HG03280 (cell line): Measurements from ENCODE around the gene ELOA.
"Not testable (repeated sequence)": the region's sequence is repeated elsewhere in the genome, so short reads cannot be mapped to it uniquely, and the experiment has no call there.

ENCODE experiments used
- ATAC-seq: cut with Tn5 transposase; IDR thresholded peaks from one replicate; pipeline ENCODE4 v1.9.1; 2021; ENCODE audit warnings: mild to moderate bottlenecking, moderate library complexity; ENCODE audit not compliant: unreplicated experiment

Gene ELOA

GRCh38 chr1:23733281-23733680 is 10.0 kb upstream of the ELOA start:
- not testable (repeated sequence) for ATAC-seq

DNA sequence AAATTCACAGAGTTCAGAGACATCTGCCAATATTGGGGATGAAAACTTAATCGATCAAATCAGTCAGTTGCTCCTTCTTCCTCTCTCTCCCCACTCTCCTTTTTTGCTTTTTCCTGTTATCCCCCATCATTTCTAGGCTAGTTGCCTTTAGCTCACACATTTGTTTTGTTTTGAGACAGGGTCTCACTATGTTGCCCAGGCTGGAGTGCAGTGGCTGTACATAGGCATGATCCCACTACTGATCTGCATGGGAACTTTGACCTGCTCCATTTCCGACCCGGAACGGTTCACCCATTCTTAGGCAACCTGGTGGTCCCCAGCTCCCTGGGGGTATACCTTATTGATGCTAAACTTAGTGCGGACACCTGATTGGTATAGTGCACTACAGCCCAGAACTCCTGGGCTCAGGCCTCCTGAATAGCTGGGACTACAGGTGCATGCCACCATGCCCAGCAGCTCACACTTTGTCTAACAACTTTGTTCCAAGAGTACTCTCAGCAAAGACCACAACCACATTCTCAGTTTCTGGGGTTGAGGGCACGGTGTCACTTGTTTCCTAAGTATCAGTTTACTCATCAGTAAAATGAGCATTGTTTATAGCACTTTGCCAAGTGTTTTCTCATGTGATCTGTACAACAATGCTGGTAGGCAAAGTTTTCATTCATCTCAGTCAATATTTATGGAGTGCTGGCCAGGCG is 6.7 kb upstream of the ELOA start:
- ATAC-seq: no peak

GRCh38 chr1:23741609-23742008 is 1.7 kb upstream of the ELOA start:
- ATAC-seq: no peak

DNA sequence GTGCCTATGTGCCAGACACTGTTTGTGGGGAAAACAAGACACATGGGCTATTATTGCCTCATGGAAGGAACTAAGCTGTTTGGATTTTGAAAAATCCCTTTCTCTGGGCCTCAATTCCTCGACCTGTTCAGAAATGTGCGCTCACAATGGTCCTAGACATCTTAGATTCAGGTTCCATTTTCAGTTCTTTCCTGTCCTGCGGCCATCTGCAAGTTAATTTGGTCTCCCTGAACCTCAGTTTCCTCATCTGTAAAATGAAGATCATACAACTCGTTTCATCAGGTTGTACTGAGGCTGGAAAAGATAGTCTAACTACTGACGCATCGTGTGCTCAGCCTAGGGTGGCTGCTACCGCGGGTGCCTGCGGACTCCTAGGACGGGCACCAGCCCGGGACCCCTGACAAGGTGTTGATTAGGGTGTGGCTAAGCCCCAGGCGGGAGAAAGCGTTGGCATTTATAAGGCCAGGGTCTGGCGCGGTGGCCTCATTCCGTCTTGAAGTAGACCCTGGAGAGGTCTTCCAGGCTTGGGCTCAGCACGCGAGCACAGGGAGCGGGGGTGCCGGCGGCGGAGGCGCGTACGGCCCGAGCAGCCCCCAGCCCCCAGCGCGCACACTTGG is 493 bp upstream of the ELOA start:
- peak; percentile 24 for ATAC-seq

- ATAC-seq: no peak
These were observed 2.2 kb downstream of the ELOA start for GRCh38 chr1:23745515-23745914.

- no peak for ATAC-seq
These were observed 4.7 kb downstream of the ELOA start for GRCh38 chr1:23748016-23748415.

DNA sequence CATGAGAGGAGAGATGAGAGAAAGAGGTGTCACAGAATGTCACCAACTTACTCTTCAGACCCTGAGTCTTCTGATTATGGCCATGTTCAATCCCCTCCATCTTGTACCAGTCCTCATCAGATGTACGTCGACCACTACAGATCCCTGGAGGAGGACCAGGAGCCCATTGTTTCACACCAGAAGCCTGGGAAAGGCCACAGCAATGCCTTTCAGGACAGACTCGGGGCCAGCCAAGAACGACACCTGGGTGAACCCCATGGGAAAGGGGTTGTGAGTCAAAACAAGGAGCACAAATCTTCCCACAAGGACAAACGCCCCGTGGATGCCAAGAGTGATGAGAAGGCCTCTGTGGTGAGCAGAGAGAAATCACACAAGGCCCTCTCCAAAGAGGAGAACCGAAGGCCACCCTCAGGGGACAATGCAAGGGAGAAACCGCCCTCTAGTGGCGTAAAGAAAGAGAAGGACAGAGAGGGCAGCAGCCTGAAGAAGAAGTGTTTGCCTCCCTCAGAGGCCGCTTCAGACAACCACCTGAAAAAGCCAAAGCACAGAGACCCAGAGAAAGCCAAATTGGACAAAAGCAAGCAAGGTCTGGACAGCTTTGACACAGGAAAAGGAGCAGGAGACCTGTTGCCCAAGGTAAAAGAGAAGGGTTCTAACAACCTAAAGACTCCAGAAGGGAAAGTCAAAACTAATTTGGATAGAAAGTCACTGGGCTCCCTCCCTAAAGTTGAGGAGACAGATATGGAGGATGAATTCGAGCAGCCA is 8.0 kb downstream of the ELOA start:
- ATAC-seq: no peak

GRCh38 chr1:23751815-23752200 is 8.5 kb downstream of the ELOA start:
- no peak for ATAC-seq

GRCh38 chr1:23752909-23753308 is 9.6 kb downstream of the ELOA start:
- no peak for ATAC-seq

DNA sequence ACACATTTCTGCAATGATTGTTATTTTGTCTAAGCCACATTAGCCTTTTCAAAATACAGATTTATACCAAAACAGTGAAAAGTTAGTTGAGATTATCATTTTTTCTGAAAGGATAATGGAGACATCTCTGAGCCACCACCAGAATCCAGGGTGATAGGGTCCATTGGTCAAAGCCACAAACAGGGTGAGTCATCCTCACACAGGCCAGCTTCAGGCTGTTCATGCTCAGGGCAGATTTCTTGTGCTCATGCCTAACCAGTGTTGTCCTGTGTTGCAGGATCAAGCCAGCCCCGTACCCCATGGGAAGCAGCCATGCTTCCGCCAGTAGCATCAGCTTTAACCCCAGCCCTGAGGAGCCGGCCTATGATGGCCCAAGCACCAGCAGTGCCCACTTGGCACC is 13.4 kb downstream of the ELOA start:
- ATAC-seq: no peak

DNA sequence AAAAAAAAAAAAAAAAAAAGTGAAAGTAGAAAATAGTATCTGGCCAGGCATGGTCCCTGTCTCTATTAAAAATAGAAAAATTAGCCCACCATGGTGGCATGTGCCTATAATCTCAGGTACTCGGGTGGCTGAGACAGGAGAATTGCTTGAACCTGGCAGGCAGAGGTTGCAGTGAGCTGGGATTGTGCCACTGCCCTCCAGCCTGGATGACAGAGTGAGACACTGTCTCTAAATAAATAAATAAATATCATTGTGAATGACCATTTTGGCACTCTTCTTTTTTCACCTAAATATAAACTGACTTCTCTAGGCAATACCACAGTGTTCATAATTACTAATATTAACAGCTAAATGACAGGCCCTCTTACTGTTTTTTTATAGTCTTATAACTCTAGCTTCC is 14.5 kb downstream of the ELOA start:
- ATAC-seq: no peak

GRCh38 chr1:23759277-23759676 is 16.0 kb downstream of the ELOA start:
- ATAC-seq: no peak

- ATAC-seq: no peak
These were observed 19.8 kb downstream of the ELOA start for GRCh38 chr1:23763041-23763577.

GRCh38 chr1:23768733-23769132 is 25.5 kb downstream of the ELOA start:
- ATAC-seq: no peak

DNA sequence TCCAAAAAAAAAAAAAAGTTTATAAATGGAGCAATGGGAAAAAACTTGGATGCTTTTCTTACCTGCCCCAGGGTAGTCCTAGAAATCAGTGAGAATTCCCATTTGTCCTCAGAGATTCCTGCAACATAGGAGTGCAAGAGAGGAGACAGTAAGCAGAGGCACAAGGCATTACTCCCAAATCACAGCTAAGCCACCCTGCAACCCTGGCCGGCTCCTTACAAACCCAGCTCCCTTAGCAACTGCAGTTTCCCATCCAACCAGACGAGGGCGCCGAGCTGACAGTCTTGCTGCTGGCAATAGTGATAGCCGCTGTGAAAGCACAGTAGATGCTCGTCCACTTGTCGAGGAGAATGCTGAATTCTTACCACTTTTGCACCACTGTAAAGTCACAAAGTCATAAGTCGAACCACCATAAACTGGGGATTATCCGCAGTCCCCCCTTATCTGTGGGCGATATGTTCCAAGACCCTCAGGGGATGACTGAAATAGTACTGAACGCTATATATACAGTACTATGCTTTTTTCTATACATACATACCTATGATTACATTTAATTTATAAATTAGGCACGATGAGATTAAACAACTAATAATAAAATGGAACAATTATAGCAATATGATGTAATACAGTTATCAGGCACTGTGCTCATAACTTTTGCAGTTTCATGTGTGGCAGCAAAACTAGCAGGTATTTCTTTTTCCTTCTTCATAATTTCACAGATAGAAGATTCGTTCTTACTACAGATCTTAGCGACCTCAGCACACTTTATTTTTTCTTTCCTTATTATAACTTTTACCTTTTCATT is 29.0 kb downstream of the ELOA start:
- ATAC-seq: peak; percentile 74

DNA sequence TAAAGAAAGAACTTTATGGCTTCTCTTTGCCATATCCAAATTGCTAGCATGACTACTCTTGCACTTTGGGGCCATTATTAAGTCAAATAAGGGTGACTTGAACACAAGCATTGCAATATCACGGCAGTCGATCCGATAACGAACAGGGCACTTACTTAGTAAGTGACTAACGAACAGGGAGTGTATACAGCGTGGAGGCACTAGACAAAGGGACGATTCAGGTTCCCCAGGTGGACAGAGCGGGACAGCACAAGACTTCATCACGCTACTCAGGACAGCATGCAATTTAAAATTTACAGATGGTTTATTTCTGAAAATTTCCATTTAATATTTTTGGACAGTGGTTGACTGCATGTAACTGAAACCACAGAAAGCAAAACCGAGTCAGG is 29.6 kb downstream of the ELOA start:
- no peak for ATAC-seq

DNA sequence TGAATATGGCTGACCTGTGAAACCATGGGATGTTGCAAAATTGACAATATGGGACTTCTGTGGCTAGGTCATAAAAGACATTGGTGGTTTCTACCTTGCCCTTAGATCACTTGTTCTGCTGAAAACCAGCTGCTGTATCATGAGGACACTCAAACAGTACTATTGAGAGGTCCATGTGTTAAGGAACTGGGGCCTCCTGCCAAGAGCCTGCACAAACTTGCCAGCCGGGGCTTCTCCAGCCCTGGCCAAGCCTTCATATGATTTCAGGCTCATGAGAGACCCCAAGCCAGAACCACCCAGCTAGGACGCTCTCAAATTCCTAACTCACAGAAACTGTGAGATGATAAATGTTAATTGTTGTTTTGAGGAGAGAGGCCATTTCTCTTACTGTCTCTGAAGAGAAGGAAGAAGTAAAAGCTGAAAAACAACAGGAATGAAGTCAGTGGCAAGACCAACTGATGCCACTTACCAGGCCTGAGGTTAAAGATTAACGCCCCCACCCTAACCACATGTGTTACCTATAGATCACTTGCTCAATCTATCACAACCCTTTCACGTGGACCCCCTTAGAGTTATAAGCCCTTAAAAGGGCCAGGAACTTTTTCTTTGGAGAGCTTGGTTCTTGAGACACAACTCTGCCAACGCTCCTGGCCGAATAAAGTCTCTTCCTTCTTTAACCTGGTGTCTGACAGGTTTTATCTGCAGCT is 31.1 kb downstream of the ELOA start:
- ATAC-seq: no peak

- no peak for ATAC-seq
These were observed 32.9 kb downstream of the ELOA start for GRCh38 chr1:23776217-23776616.

DNA sequence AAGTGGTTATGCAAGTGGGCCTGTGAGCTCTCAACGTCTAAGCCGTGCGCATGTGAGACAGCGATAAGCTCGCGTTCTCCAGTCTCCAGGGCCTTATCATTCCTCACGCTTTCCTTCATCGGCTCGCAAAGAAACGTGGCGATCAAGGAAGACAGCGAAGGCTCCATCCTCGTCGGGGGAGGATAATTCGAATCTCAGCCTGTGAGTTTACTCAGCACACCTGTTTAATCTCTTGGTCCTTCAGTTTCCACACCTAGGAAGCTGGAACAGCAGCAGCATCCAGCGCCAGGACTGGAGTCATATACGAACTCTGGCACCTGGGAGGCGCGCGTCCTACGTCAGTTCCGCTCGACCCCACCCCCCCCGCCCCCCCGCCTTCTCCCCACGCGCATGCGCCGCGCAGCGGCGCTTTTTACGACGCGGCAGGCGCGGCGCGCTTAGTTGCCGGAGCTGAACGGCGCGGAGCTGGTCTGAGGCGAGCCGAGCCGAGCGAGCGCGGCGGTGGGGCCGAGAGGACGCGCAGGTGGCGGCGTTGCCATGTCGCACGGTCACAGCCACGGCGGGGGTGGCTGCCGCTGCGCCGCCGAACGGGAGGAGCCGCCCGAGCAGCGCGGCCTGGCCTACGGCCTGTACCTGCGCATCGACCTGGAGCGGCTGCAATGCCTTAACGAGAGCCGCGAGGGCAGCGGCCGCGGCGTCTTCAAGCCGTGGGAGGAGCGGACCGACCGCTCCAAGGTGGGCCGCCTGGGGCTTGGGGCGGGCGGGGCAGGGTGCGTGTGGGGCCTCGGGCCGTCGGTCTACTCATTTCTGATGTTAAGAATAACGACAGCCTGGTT is 34.9 kb downstream of the ELOA start, which contains the start of gene PITHD1:
Gene PITHD1, plus strand, starts transcription at position 440 of the 836 bp plus-strand sequence. Its CDS starts 98 bp downstream, at position 538.
- ATAC-seq: peak; percentile 76
